GM12891 (cell line): ENCODE results near the gene RAB3B.

Experiments used
- PAX5 ChIP-seq: IDR thresholded peaks from 2 replicates; pipeline ENCODE4 v1.6.1; 2011; ENCODE audit warnings: low read length, moderate library complexity, mild to moderate bottlenecking; ENCODE audit not compliant: insufficient read depth, severe bottlenecking
- POLR2A ChIP-seq: IDR thresholded peaks from 2 replicates; pipeline ENCODE4 v1.6.1; 2011; ENCODE audit warnings: low read depth, low read length, control low read depth
- POLR2AphosphoS5 ChIP-seq: IDR thresholded peaks from 2 replicates; pipeline ENCODE4 v1.6.1; 2011; ENCODE audit warnings: low read depth, low read length, control low read depth
- POU2F2 ChIP-seq: IDR thresholded peaks from 2 replicates; pipeline ENCODE4 v1.6.1; 2011; ENCODE audit warnings: low read depth, mild to moderate bottlenecking, control low read depth, low read length, moderate library complexity
- SPI1 ChIP-seq: IDR thresholded peaks from 2 replicates; pipeline ENCODE4 v1.6.1; 2011; ENCODE audit warnings: low read depth, low read length, control low read depth
- TAF1 ChIP-seq: IDR thresholded peaks from 2 replicates; pipeline ENCODE4 v1.6.1; 2011; ENCODE audit warnings: low read depth, low read length, control low read depth

- TF ChIP-seq POLR2A (no peak), POLR2AphosphoS5 (no peak), TAF1 (no peak), POU2F2 (no peak), PAX5 (no peak), SPI1 (no peak)
These were observed at the start of gene RAB3B for GRCh38 chr1:51990478-51990965.
